ENCODE data around the gene MYO6.

Gene MYO6

GRCh38 chr6:75963569-75963968 lies 214.5 kb downstream of the MYO6 start:
- Histone ChIP-seq H3K4me1 (ENCODE audit: control insufficient read depth, insufficient read depth, low read length, poor library complexity, severe bottlenecking) (no peaks in the 10 kb centered on the region), H3K36me3 (ENCODE audit: control insufficient read depth, insufficient read depth, low read length) (no peaks in the 10 kb centered on the region), H3K4me3 (ENCODE audit: insufficient read depth, low read depth, low read length, poor library complexity, severe bottlenecking) (no peak overlapping the region), H3K9me3 (ENCODE audit: control insufficient read depth, low read length) (no peaks in the 10 kb centered on the region), H3K27me3 (replicated peaks; ENCODE audit: control insufficient read depth, insufficient read depth, low read length, poor library complexity, severe bottlenecking) (no peaks in the 10 kb centered on the region), H3K27ac (ENCODE audit: insufficient read depth, low read length, poor library complexity, severe bottlenecking) (no peak overlapping the region)
- no peak for DNase-seq

- H3K4me1 ChIP-seq (ENCODE audit: control insufficient read depth, insufficient read depth, low read length, poor library complexity, severe bottlenecking), result no peaks in the 10 kb centered on the region
- no peaks in the 10 kb centered on the region for H3K27me3 ChIP-seq (replicated peaks; ENCODE audit: control insufficient read depth, insufficient read depth, low read length, poor library complexity, severe bottlenecking)
- H3K4me3 ChIP-seq (ENCODE audit: insufficient read depth, low read depth, low read length, poor library complexity, severe bottlenecking), result no peak overlapping the region
- DNase-seq, result no peak
- no peaks in the 10 kb centered on the region for H3K36me3 ChIP-seq (ENCODE audit: control insufficient read depth, insufficient read depth, low read length)
- H3K9me3 ChIP-seq (ENCODE audit: control insufficient read depth, low read length), result no peaks in the 10 kb centered on the region
- H3K27ac ChIP-seq (ENCODE audit: insufficient read depth, low read length, poor library complexity, severe bottlenecking), result no peak overlapping the region
Observed at GRCh38 chr6:75968143-75968542, 219.1 kb downstream of the MYO6 start.

Measured in effector memory CD4-positive, alpha-beta T cell (primary cell).